Stimulated activated CD4-positive, alpha-beta T cell treated with anti-CD3 and anti-CD28 coated beads, Interleukin-4, amount 100 ng/mL, for 24 hours (primary cell): ENCODE measurements around the gene SUSD1.
A peak's percentile ranks its signal among the peaks of the same experiment; 100 is the strongest.

ENCODE experiments used
- DNase-seq: peaks from one replicate; pipeline ENCODE4 v3.0.0-alpha.2; 2020

The SUSD1 gene

GRCh38 chr9:112035166-112035826 lies 139.8 kb downstream of the SUSD1 start:
- no peak for DNase-seq

- no peak for DNase-seq
These were observed 140.9 kb downstream of the SUSD1 start for GRCh38 chr9:112034216-112034611.

GRCh38 chr9:112033237-112034215 lies 141.6 kb downstream of the SUSD1 start:
- no peak for DNase-seq

- no peak for DNase-seq
These were observed 142.4 kb downstream of the SUSD1 start for GRCh38 chr9:112032743-112033142.

- DNase-seq, result peak; percentile 14
These were observed 143.1 kb downstream of the SUSD1 start for GRCh38 chr9:112032009-112032408.

GRCh38 chr9:112031400-112031799 lies 143.7 kb downstream of the SUSD1 start:
- DNase-seq, result no peak

GRCh38 chr9:112029921-112030444 lies 145.1 kb downstream of the SUSD1 start:
- no peak for DNase-seq

GRCh38 chr9:112028242-112029221 lies 146.6 kb downstream of the SUSD1 start:
- DNase-seq, result peak; percentile 46

- no peak for DNase-seq
These were observed 149.2 kb downstream of the SUSD1 start for GRCh38 chr9:112025850-112026249.

- no peak for DNase-seq
These were observed 153.4 kb downstream of the SUSD1 start for GRCh38 chr9:112021742-112022141.

- no peak for DNase-seq
These were observed 154.2 kb downstream of the SUSD1 start for GRCh38 chr9:112020680-112021596.

- DNase-seq, result no peak
These were observed 157.2 kb downstream of the SUSD1 start for GRCh38 chr9:112017878-112018277.

GRCh38 chr9:112015736-112016135 lies 159.4 kb downstream of the SUSD1 start:
- DNase-seq, result no peak

GRCh38 chr9:112015149-112015548 lies 159.9 kb downstream of the SUSD1 start:
- no peak for DNase-seq

GRCh38 chr9:112013266-112013665 lies 161.8 kb downstream of the SUSD1 start:
- DNase-seq, result no peak

GRCh38 chr9:112012026-112012902 lies 162.8 kb downstream of the SUSD1 start:
- DNase-seq, result peak; percentile 14

- DNase-seq, result no peak
These were observed 164.0 kb downstream of the SUSD1 start for GRCh38 chr9:112011051-112011620.

GRCh38 chr9:112010537-112010936 lies 164.6 kb downstream of the SUSD1 start:
- no peak for DNase-seq

GRCh38 chr9:112009656-112010055 lies 165.4 kb downstream of the SUSD1 start:
- no peak for DNase-seq
